Epithelial cell of prostate (primary cell): ENCODE measurements around the gene GON4L.
"Not testable (repeated sequence)": the region's sequence is repeated elsewhere in the genome, so short reads cannot be mapped to it uniquely, and the experiment has no call there.

Experiments
- DNase-seq: peaks from one replicate; pipeline ENCODE4 v3.0.0-alpha.2; 2011; ENCODE audit warnings: low read depth, low spot score
- H3K27ac ChIP-seq: fragments of 450-650 bp; 2 replicates; pipeline ENCODE4 v1.5.1; 2017; ENCODE audit warnings: mild to moderate bottlenecking

The GON4L gene

DNA sequence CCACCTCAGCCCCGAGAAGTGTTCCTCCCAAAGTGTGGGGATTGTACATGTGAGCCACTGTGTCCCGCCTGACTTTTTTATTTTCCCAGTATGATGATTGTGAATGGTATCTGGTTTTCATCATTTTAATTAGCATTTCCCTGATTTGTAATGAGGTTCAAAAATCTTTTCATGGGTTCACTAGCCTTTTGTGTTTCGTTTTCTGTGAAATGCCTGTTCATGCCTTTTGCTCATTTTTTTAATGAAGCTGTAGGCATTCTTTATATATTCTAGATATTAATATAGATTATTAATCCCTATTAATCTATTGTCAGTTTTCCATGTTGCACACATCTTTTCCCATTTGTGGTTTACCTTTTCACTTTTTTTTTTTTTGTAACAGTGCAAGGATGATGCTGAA lies 147.6 kb downstream of the GON4L start:
- DNase-seq: no peak
- H3K27ac ChIP-seq: no peak overlapping the region

GRCh38 chr1:155706139-155706538 lies 150.9 kb downstream of the GON4L start:
- no peak for DNase-seq
- peak overlapping the region; percentile 27 for H3K27ac ChIP-seq

DNA sequence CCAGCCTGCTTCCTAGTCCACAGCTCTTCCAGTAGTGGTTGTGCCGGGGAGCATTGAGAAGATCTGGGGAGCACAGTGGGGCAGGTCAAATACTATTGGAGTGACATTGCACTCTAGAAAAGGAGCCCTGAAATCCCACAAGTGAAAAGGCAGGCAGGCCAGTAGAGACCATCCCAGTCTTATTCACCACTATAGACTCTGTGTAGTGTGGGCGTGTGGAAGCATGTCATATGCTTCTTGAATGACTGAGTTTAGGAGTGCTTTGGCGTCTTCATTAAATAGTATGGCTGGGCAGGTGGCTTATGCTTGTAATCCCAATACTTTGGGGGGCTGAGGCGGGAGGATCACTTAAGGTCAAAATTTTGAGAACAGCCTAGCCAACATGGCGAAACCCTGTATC lies 152.6 kb downstream of the GON4L start:
- DNase-seq: not testable (repeated sequence)

GRCh38 chr1:155703216-155703615 lies 153.8 kb downstream of the GON4L start:
- DNase-seq: no peak

More for the DNA sequence above, 152.6 kb downstream of the GON4L start:
- peak overlapping the region; percentile 48 for H3K27ac ChIP-seq

DNA sequence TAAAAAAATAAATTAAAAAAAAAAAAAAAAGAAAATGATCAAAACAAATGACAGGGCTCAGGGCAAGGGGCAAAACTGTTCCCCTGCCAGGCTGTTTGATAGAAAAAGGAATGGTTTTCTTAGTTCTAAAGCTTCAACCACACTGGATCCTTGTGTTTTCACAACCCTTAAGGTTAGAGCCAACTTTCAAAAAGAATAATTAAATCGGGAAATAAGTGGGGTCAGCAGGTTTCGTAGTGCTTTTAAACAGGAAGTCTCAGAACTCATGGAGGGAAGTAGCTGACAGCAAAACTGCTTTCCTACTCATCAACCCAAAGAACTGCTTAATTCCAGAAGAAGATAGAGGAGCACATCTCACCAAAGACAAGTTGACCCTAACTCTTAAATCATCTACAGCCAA lies 155.3 kb downstream of the GON4L start:
- not testable (repeated sequence) for DNase-seq

More at GRCh38 chr1:155703216-155703615, 153.8 kb downstream of the GON4L start:
- no peak overlapping the region for H3K27ac ChIP-seq

More for the DNA sequence above, 155.3 kb downstream of the GON4L start:
- not testable (repeated sequence) for H3K27ac ChIP-seq
